K562 (cell line): ENCODE measurements around the gene PTP4A1. TPM values are rescaled to one million over a fixed set of nuclear protein-coding genes. Genes with fewer than 3 reads are reported as not detected.
A peak's percentile ranks its signal among the peaks of the same experiment; 100 is the strongest.

Experiments
- GABPA ChIP-seq: fragments of 200-800 bp; sonication (Bioruptor generic); conservative IDR thresholded peaks from 2 replicates; pipeline ENCODE4 v1.6.1; 2016; ENCODE audit warnings: low read depth, missing genetic modification characterization, missing compliant biosample characterization
- PRMT5 ChIP-seq: sonication (generic); formaldehyde crosslinking; IDR thresholded peaks from 2 replicates; pipeline ENCODE4 v1.5.0; 2020; ENCODE audit warnings: missing genetic modification reagents
- SETDB1 ChIP-seq: IDR thresholded peaks from one replicate; pipeline ENCODE4 v1.6.1; 2012; ENCODE audit warnings: low read length, control low read depth, inconsistent platforms
- TAF7 ChIP-seq: fragments of 450-650 bp; IDR thresholded peaks from 2 replicates; pipeline ENCODE4 v1.6.1; 2016; ENCODE audit warnings: missing genetic modification characterization, missing compliant biosample characterization
- TBP ChIP-seq: optimal IDR thresholded peaks from 2 replicates; pipeline ENCODE3; 2011; ENCODE audit warnings: low read depth, low read length, improper control_type of control experiment
- TGIF2 ChIP-seq: sonication (generic); formaldehyde crosslinking; IDR thresholded peaks from 2 replicates; pipeline ENCODE4 v1.8.1; 2022; ENCODE audit warnings: mild to moderate bottlenecking, missing genetic modification reagents, moderate library complexity
- ZNF253 ChIP-seq: fragments of 250-450 bp; sonication (Bioruptor Pico); conservative IDR thresholded peaks from 2 replicates; pipeline ENCODE4 v1.6.1; 2021; ENCODE audit warnings: mild to moderate bottlenecking
- ZNF41 ChIP-seq: fragments of 250-450 bp; sonication (Bioruptor Pico); conservative IDR thresholded peaks from 2 replicates; pipeline ENCODE4 v1.4.0; 2020; ENCODE audit warnings: mild to moderate bottlenecking
- polyA plus RNA-seq, 8 experiments: library from polyadenylated mRNA; depleted of rRNA in 4 of 8; stranded (reverse) in 5 of 8; unstranded in 3 of 8; fragments of >200 nt; fragmentation: Nextera tagmentation in 2 of 8; fragmentation: Illumina TruSeq in 1 of 8; extraction: Ambion mirVana in 2 of 8; extraction: Trizol in 1 of 8; gene quantifications; 2 replicates each; pipeline versions ENCODE4 v1.2.1 to v1.2.3, GENCODE V29; 2011 to 2014; ENCODE audit warnings: inconsistent platforms in 1 of 8, missing spikeins in 1 of 8
- total RNA-seq, 7 experiments: library from RNA; depleted of rRNA in 6 of 7; stranded (reverse); fragments of >200 nt in 6 of 7; fragmentation: Illumina TruSeq in 2 of 7; extraction: Trizol in 2 of 7; gene quantifications; 2 replicates each; pipeline versions ENCODE4 v1.2.1 to v1.2.3, GENCODE V29; 2011 to 2021; ENCODE audit warnings: low replicate concordance in 1 of 7
- TF ChIP-seq, protein P1 (sequence below): fragments of 450-650 bp; IDR thresholded peaks from 2 replicates; pipeline ENCODE4 v1.6.1; 2016; ENCODE audit warnings: mild to moderate bottlenecking, moderate library complexity
- TF ChIP-seq, protein P2 (sequence below): sonication (generic); formaldehyde crosslinking; IDR thresholded peaks from 2 replicates; pipeline ENCODE4 v1.8.0; 2022; ENCODE audit warnings: mild to moderate bottlenecking, missing genetic modification reagents
- TF ChIP-seq, protein P3 (sequence below): fragments of 450-650 bp; IDR thresholded peaks from 2 replicates; pipeline ENCODE4 v1.6.1; 2016; ENCODE audit warnings: missing biosample characterization, missing genetic modification characterization

Gene PTP4A1
- total and polyA plus RNA-seq, 9 of the 15 experiments (the other 6 are each of a cell fraction or from before 2014, with no cell fraction given), result 3.7 to 67.5 (median 13.1) TPM

DNA sequence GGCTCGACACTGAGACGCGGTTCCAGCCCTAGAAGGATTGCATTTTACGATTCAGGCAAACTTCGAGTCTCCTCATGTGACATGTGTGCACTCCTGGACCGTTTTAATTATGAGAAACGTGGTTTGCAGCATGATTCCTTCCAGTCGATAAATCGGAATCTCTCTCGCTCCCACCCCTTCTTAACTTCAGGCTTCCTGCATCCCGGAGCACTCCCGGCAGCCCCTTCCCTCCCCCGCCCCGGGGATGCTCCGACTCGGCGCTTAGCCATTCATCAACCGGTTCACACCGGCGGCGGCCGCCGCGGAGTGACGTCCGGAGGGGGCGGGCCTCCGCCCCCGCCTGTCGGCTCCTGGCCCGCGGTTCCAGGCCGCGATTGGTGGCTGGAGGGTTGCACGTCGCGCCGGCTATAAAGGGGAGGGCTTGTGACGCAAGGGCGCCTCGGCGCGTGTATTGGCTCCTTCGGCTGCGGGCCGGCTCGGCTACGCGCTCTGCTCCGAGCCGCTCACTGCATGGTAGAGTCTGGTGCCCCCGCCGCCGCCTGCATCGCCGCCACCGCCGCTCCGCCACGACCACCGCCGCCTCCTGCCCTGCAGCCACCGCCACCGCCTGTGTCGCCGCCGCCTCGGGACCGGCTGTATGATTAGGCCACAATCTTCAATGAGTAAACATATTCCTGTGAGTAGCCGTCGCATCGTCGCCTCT, at the start of gene PTP4A1, which contains the start of gene LOC128125822 (continued):
- TF ChIP-seq GABPA (tag) (no peak; the same call in 1 of the 2 replicates), PRMT5 (CRISPR knock-in tag) (no peak), TBP (peak; percentile 98), TGIF2 (no peak), TAF7 (tag) (0 out of 2 replicates have a peak, but pooled peaks have one; percentile 37), SETDB1 (no peak), ZNF253 (CRISPR knock-in tag) (no peak), ZNF41 (CRISPR knock-in tag) (0 out of 2 replicates have a peak, but pooled peaks have one; percentile 55)
- TF ChIP-seq, protein P1, sequence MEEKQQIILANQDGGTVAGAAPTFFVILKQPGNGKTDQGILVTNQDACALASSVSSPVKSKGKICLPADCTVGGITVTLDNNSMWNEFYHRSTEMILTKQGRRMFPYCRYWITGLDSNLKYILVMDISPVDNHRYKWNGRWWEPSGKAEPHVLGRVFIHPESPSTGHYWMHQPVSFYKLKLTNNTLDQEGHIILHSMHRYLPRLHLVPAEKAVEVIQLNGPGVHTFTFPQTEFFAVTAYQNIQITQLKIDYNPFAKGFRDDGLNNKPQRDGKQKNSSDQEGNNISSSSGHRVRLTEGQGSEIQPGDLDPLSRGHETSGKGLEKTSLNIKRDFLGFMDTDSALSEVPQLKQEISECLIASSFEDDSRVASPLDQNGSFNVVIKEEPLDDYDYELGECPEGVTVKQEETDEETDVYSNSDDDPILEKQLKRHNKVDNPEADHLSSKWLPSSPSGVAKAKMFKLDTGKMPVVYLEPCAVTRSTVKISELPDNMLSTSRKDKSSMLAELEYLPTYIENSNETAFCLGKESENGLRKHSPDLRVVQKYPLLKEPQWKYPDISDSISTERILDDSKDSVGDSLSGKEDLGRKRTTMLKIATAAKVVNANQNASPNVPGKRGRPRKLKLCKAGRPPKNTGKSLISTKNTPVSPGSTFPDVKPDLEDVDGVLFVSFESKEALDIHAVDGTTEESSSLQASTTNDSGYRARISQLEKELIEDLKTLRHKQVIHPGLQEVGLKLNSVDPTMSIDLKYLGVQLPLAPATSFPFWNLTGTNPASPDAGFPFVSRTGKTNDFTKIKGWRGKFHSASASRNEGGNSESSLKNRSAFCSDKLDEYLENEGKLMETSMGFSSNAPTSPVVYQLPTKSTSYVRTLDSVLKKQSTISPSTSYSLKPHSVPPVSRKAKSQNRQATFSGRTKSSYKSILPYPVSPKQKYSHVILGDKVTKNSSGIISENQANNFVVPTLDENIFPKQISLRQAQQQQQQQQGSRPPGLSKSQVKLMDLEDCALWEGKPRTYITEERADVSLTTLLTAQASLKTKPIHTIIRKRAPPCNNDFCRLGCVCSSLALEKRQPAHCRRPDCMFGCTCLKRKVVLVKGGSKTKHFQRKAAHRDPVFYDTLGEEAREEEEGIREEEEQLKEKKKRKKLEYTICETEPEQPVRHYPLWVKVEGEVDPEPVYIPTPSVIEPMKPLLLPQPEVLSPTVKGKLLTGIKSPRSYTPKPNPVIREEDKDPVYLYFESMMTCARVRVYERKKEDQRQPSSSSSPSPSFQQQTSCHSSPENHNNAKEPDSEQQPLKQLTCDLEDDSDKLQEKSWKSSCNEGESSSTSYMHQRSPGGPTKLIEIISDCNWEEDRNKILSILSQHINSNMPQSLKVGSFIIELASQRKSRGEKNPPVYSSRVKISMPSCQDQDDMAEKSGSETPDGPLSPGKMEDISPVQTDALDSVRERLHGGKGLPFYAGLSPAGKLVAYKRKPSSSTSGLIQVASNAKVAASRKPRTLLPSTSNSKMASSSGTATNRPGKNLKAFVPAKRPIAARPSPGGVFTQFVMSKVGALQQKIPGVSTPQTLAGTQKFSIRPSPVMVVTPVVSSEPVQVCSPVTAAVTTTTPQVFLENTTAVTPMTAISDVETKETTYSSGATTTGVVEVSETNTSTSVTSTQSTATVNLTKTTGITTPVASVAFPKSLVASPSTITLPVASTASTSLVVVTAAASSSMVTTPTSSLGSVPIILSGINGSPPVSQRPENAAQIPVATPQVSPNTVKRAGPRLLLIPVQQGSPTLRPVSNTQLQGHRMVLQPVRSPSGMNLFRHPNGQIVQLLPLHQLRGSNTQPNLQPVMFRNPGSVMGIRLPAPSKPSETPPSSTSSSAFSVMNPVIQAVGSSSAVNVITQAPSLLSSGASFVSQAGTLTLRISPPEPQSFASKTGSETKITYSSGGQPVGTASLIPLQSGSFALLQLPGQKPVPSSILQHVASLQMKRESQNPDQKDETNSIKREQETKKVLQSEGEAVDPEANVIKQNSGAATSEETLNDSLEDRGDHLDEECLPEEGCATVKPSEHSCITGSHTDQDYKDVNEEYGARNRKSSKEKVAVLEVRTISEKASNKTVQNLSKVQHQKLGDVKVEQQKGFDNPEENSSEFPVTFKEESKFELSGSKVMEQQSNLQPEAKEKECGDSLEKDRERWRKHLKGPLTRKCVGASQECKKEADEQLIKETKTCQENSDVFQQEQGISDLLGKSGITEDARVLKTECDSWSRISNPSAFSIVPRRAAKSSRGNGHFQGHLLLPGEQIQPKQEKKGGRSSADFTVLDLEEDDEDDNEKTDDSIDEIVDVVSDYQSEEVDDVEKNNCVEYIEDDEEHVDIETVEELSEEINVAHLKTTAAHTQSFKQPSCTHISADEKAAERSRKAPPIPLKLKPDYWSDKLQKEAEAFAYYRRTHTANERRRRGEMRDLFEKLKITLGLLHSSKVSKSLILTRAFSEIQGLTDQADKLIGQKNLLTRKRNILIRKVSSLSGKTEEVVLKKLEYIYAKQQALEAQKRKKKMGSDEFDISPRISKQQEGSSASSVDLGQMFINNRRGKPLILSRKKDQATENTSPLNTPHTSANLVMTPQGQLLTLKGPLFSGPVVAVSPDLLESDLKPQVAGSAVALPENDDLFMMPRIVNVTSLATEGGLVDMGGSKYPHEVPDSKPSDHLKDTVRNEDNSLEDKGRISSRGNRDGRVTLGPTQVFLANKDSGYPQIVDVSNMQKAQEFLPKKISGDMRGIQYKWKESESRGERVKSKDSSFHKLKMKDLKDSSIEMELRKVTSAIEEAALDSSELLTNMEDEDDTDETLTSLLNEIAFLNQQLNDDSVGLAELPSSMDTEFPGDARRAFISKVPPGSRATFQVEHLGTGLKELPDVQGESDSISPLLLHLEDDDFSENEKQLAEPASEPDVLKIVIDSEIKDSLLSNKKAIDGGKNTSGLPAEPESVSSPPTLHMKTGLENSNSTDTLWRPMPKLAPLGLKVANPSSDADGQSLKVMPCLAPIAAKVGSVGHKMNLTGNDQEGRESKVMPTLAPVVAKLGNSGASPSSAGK, result peak; percentile 94
- TF ChIP-seq, protein P2, sequence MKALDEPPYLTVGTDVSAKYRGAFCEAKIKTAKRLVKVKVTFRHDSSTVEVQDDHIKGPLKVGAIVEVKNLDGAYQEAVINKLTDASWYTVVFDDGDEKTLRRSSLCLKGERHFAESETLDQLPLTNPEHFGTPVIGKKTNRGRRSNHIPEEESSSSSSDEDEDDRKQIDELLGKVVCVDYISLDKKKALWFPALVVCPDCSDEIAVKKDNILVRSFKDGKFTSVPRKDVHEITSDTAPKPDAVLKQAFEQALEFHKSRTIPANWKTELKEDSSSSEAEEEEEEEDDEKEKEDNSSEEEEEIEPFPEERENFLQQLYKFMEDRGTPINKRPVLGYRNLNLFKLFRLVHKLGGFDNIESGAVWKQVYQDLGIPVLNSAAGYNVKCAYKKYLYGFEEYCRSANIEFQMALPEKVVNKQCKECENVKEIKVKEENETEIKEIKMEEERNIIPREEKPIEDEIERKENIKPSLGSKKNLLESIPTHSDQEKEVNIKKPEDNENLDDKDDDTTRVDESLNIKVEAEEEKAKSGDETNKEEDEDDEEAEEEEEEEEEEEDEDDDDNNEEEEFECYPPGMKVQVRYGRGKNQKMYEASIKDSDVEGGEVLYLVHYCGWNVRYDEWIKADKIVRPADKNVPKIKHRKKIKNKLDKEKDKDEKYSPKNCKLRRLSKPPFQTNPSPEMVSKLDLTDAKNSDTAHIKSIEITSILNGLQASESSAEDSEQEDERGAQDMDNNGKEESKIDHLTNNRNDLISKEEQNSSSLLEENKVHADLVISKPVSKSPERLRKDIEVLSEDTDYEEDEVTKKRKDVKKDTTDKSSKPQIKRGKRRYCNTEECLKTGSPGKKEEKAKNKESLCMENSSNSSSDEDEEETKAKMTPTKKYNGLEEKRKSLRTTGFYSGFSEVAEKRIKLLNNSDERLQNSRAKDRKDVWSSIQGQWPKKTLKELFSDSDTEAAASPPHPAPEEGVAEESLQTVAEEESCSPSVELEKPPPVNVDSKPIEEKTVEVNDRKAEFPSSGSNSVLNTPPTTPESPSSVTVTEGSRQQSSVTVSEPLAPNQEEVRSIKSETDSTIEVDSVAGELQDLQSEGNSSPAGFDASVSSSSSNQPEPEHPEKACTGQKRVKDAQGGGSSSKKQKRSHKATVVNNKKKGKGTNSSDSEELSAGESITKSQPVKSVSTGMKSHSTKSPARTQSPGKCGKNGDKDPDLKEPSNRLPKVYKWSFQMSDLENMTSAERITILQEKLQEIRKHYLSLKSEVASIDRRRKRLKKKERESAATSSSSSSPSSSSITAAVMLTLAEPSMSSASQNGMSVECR (CRISPR knock-in tag), result no peak
- TF ChIP-seq, protein P3, sequence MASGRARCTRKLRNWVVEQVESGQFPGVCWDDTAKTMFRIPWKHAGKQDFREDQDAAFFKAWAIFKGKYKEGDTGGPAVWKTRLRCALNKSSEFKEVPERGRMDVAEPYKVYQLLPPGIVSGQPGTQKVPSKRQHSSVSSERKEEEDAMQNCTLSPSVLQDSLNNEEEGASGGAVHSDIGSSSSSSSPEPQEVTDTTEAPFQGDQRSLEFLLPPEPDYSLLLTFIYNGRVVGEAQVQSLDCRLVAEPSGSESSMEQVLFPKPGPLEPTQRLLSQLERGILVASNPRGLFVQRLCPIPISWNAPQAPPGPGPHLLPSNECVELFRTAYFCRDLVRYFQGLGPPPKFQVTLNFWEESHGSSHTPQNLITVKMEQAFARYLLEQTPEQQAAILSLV (tag), result no peak
